ENCODE data around the gene RAB3GAP1.

DNA sequence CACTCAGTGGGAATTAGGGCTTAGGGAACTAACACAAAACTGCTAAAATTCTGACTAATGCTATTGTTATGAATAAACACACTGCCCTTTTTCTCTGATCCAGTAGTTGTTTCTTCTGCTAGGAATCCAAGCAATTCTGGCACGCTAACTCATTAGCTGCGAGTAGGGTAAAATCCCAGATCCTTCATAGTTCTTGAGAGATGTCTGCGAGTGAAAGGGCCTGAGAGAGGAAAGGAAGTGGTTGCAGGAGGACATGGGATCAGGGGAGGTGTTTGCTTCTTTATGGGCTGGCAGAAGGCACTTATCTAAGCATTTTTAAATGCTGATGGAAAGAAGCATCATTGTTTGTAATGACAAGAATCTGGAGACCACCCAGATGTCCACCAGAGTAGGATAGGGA lies 14.3 kb upstream of the RAB3GAP1 start:
- TF ChIP-seq EZH2 (IDR thresholded peaks at IDR 0.05; ENCODE audit: borderline replicate concordance, low read length): no peak
- TF ChIP-seq, protein P1, sequence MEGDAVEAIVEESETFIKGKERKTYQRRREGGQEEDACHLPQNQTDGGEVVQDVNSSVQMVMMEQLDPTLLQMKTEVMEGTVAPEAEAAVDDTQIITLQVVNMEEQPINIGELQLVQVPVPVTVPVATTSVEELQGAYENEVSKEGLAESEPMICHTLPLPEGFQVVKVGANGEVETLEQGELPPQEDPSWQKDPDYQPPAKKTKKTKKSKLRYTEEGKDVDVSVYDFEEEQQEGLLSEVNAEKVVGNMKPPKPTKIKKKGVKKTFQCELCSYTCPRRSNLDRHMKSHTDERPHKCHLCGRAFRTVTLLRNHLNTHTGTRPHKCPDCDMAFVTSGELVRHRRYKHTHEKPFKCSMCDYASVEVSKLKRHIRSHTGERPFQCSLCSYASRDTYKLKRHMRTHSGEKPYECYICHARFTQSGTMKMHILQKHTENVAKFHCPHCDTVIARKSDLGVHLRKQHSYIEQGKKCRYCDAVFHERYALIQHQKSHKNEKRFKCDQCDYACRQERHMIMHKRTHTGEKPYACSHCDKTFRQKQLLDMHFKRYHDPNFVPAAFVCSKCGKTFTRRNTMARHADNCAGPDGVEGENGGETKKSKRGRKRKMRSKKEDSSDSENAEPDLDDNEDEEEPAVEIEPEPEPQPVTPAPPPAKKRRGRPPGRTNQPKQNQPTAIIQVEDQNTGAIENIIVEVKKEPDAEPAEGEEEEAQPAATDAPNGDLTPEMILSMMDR (IDR thresholded peaks at IDR 0.05; ENCODE audit: low read length): no peak

All from OCI-LY1 (cell line).